HCT116 (cell line): ENCODE measurements around the gene RAB11A.

ENCODE experiments used
- EGR1 ChIP-seq: IDR thresholded peaks from 2 replicates; pipeline ENCODE4 v1.6.1; 2012; ENCODE audit warnings: low read depth
- JUND ChIP-seq: IDR thresholded peaks from 2 replicates; pipeline ENCODE4 v1.6.1; 2012
- POLR2A ChIP-seq: IDR thresholded peaks from 2 replicates; pipeline ENCODE4 v1.7.0; 2011; ENCODE audit warnings: borderline replicate concordance; ENCODE audit not compliant: insufficient read depth, insufficient read length; ENCODE audit errors: extremely low read depth
- POLR2AphosphoS5 ChIP-seq: IDR thresholded peaks from 2 replicates; pipeline ENCODE4 v1.6.1; 2011; ENCODE audit warnings: mild to moderate bottlenecking, low read depth, low read length, moderate library complexity
- RAD21 ChIP-seq: IDR thresholded peaks from 2 replicates; pipeline ENCODE4 v1.6.1; 2012; ENCODE audit warnings: low read depth, mild to moderate bottlenecking
- SIN3A ChIP-seq: IDR thresholded peaks from 2 replicates; pipeline ENCODE4 v1.6.1; 2012; ENCODE audit warnings: low read depth
- SRF ChIP-seq: IDR thresholded peaks from 2 replicates; pipeline ENCODE4 v1.6.1; 2012; ENCODE audit warnings: low read depth
- YY1 ChIP-seq: IDR thresholded peaks from 2 replicates; pipeline ENCODE4 v1.6.1; 2011; ENCODE audit warnings: low read length, low read depth, moderate library complexity, mild to moderate bottlenecking; ENCODE audit not compliant: insufficient replicate concordance; ENCODE audit errors: extremely low read depth
- ZNF274 ChIP-seq: fragments of 200-500 bp; sonication (Bioruptor generic); IDR thresholded peaks from 2 replicates; pipeline ENCODE4 v1.6.1; 2014; ENCODE audit warnings: mild to moderate bottlenecking, low read depth, low read length, inconsistent platforms
- TF ChIP-seq, protein P1 (sequence below), 3 experiments: fragments of 200-600 bp in 1 of 3; sonication (generic) in 1 of 3; IDR thresholded peaks in 2 of 3; conservative IDR thresholded peaks in 1 of 3; 2 replicates each; pipeline ENCODE4 v1.5.1; 2012 to 2017; ENCODE audit warnings: low read depth in 2 of 3, low read length in 2 of 3, antibody characterized with exemption in 1 of 3, borderline replicate concordance in 1 of 3, control low read depth in 1 of 3, mild to moderate bottlenecking in 1 of 3, mixed read lengths in 1 of 3, mixed run types in 1 of 3, moderate library complexity in 1 of 3; ENCODE audit not compliant: insufficient read depth in 1 of 3

DNA sequence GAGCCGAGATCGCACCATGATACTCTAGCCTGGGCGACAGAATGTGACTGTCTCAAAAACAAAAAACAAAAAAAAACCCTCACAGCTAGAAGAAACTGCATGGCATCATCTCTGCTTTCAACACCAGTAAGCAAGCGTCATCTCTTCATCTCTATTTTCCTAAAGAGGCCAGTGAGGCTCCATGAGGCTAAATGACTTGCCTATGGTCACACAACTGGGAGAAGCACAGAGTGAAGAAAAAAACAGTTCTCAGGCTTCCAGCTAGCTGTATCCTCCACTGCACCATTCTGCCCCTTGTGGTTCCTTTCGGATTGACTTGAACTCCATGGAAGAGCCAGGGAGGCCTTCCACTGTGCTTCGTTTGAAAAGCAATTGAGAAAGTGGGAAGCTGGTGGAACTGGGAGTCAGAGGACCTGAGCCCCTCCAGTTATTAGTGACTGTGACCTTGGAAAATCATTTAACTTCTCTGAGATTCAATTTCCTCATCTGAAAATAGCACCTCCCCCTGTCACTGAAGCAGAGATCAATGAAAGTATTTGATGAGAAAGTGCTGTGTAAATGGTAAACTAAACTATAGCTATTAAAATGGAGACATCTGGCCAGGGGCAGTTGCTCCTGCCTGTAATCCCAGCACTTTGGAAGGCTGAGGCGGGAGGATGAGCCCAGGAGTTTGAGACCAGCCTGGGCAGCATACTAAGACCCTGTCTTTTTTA is 45.1 kb upstream of the RAB11A start:
- TF ChIP-seq, protein P1, sequence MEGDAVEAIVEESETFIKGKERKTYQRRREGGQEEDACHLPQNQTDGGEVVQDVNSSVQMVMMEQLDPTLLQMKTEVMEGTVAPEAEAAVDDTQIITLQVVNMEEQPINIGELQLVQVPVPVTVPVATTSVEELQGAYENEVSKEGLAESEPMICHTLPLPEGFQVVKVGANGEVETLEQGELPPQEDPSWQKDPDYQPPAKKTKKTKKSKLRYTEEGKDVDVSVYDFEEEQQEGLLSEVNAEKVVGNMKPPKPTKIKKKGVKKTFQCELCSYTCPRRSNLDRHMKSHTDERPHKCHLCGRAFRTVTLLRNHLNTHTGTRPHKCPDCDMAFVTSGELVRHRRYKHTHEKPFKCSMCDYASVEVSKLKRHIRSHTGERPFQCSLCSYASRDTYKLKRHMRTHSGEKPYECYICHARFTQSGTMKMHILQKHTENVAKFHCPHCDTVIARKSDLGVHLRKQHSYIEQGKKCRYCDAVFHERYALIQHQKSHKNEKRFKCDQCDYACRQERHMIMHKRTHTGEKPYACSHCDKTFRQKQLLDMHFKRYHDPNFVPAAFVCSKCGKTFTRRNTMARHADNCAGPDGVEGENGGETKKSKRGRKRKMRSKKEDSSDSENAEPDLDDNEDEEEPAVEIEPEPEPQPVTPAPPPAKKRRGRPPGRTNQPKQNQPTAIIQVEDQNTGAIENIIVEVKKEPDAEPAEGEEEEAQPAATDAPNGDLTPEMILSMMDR (IDR thresholded peaks at IDR 0.05 in 2 of 3, conservative IDR thresholded peaks at IDR 0.05 in 1 of 3; ENCODE audit: borderline replicate concordance in 1 of 3, insufficient read depth in 1 of 3, low read depth in 2 of 3, low read length in 2 of 3) = peak; percentile 42 to 76 (median 74); a peak in 5 of 6 replicates
- TF ChIP-seq SIN3A (no peak), POLR2A (no peak), ZNF274 (no peak), JUND (no peak), YY1 (peak; percentile 25), EGR1 (no peak), RAD21 (peak; percentile 57), POLR2AphosphoS5 (no peak), SRF (no peak)
